Transverse colon (tissue), 4 donors: ENCODE results near the gene GALNT10. TPM values are rescaled to one million over a fixed set of nuclear protein-coding genes. Genes with fewer than 3 reads are reported as not detected.

Source experiments
- DNase-seq: peaks from one replicate; pipeline ENCODE4 v3.0.0-alpha.2; 2019
- H3K27ac ChIP-seq, 4 donors: fragments of 200-600 bp; sonication (generic); 2 replicates each; pipeline ENCODE4 v1.5.1; 2016 to 2018; ENCODE audit warnings: inconsistent platforms in 4 of 4
- H3K27me3 ChIP-seq: fragments of 200-600 bp; sonication (generic); 2 replicates; pipeline ENCODE4 v1.5.1; 2017; ENCODE audit warnings: inconsistent platforms
- H3K36me3 ChIP-seq, 4 donors: fragments of 200-600 bp; sonication (generic); 2 replicates each; pipeline ENCODE4 v1.5.1; 2017 to 2019; ENCODE audit warnings: inconsistent platforms in 4 of 4
- H3K4me1 ChIP-seq, 4 donors: fragments of 200-600 bp; sonication (generic); 2 replicates each; pipeline ENCODE4 v1.5.1; 2017 to 2020; ENCODE audit warnings: inconsistent platforms in 4 of 4
- H3K4me3 ChIP-seq, 4 donors: fragments of 200-600 bp; sonication (generic); 1 replicate in 1 of 4; 2 replicates in 3 of 4; pipeline versions ENCODE4 v1.5.1 to v1.6.1; 2017 to 2019; ENCODE audit warnings: inconsistent platforms in 4 of 4
- H3K9me3 ChIP-seq, 2 donors: fragments of 200-600 bp; sonication (generic); 2 replicates each; pipeline ENCODE4 v1.5.1; 2017 to 2019; ENCODE audit warnings: inconsistent platforms in 2 of 2
- EP300 ChIP-seq: sonication (generic); formaldehyde crosslinking; IDR thresholded peaks from one replicate; pipeline ENCODE4 v1.6.1; 2017; ENCODE audit warnings: antibody characterized with exemption, low read depth
- POLR2A ChIP-seq: fragments of 450-650 bp; IDR thresholded peaks from one replicate; pipeline ENCODE4 v1.6.1; 2016; ENCODE audit warnings: antibody characterized with exemption, mild to moderate bottlenecking, moderate library complexity
- POLR2AphosphoS5 ChIP-seq, 3 donors: sonication (generic); formaldehyde crosslinking; IDR thresholded peaks; one replicate each; pipeline ENCODE4 v1.6.1; 2016; ENCODE audit warnings: antibody characterized with exemption in 3 of 3
- WGBS, 2 donors: methylation state at CpG; one replicate each; pipeline ENCODE4 v1.1.5; 2018; ENCODE audit warnings: low coverage in 1 of 2; 5-methylcytosine and 5-hydroxymethylcytosine counted together
- in situ Hi-C, 4 donors: fragments of 200-750 bp; cut with MboI; loops; one replicate each; pipeline versions ENCODE4 v1.15.0 to v1.15.1; 2017; ENCODE audit warnings: low sequenced_read_pairs in 3 of 4, low pct_ligation_motif_present in 1 of 4, low pct_unique_long_range_greater_than_20kb in 1 of 4
- intact Hi-C: fragments of 100-400 bp; cut with DNase I; formaldehyde crosslinking; loops from one replicate; pipeline ENCODE4 v1.15.1; 2023; ENCODE audit warnings: low total_unique reads
- total RNA-seq, 4 donors: library from RNA; depleted of rRNA; stranded (reverse); fragments of >200 nt; gene quantifications; one replicate each; pipeline ENCODE4 v1.1.0, GENCODE V29; 2016
- TF ChIP-seq, protein P1 (sequence below), 5 experiments: fragments of 200-600 bp in 3 of 5; fragments of 450-650 bp in 2 of 5; sonication (generic) in 3 of 5; IDR thresholded peaks; 1 replicate in 2 of 5; 2 replicates in 3 of 5; pipeline ENCODE4 v1.5.1; 2016 to 2017; ENCODE audit warnings: antibody characterized with exemption in 5 of 5, inconsistent platforms in 3 of 5, mild to moderate bottlenecking in 2 of 5, moderate library complexity in 1 of 5

Gene GALNT10
- total RNA-seq, 4 donors from 2014 or later = 18.7 to 142 (median 39.3) TPM

DNA sequence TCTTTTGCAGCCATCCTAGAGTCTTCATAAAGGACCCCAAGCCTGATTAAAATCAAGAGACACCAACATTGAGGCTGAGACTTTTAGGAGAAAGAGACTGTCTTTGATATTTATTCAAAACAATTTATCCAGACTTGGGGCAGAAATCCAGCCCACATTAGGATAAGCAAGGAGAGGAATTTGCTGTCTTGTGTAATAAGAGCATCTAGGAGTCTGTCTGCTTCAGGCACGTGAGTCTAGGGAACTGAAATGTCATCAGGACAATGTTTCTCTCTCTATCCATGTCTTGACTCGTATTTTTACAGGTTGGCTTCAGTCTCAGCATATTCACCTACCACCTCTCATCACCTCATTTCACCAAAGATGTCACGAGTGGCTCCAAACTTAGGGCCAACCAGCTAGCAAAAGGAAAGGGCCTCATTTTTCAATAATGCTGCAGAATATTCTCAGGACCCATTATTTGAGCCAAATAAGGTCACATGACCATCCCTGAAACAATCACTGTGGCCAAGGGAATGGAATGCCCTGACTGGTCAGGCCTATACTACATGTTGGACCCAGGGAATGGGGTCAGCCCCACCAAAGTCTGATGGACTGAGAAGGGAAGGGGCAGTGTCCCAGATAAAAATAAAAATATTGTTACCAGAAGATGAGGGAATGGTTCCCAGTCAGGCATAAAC, 184.9 kb downstream of the GALNT10 start:
- 85 to 97% methylated on average over 3 of the region's 3 CpGs for WGBS, 2 donors
- no peaks in the 10 kb centered on the region for H3K36me3 ChIP-seq
- in situ Hi-C loops = no loop called here
- intact Hi-C loops = no loop called here
- no peak for DNase-seq
- H3K4me1 ChIP-seq = peaks cover 0 to 8% (median 0%) of the 10 kb centered on the region in 4 donors
- no peak overlapping the region for H3K27ac ChIP-seq
- TF ChIP-seq, protein P1, sequence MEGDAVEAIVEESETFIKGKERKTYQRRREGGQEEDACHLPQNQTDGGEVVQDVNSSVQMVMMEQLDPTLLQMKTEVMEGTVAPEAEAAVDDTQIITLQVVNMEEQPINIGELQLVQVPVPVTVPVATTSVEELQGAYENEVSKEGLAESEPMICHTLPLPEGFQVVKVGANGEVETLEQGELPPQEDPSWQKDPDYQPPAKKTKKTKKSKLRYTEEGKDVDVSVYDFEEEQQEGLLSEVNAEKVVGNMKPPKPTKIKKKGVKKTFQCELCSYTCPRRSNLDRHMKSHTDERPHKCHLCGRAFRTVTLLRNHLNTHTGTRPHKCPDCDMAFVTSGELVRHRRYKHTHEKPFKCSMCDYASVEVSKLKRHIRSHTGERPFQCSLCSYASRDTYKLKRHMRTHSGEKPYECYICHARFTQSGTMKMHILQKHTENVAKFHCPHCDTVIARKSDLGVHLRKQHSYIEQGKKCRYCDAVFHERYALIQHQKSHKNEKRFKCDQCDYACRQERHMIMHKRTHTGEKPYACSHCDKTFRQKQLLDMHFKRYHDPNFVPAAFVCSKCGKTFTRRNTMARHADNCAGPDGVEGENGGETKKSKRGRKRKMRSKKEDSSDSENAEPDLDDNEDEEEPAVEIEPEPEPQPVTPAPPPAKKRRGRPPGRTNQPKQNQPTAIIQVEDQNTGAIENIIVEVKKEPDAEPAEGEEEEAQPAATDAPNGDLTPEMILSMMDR (IDR thresholded peaks at IDR 0.05) = no peak
- no peak for TF ChIP-seq POLR2AphosphoS5 (IDR thresholded peaks at IDR 0.05)
- no peak for TF ChIP-seq POLR2A
- no peak for TF ChIP-seq EP300
- H3K27me3 ChIP-seq = no peaks in the 10 kb centered on the region
- no peak overlapping the region for H3K4me3 ChIP-seq
- H3K9me3 ChIP-seq = no peaks in the 10 kb centered on the region

GRCh38 chr5:154376481-154376880, 185.9 kb downstream of the GALNT10 start:
- 88% methylated on average over 4 of the region's 4 CpGs; no CpG with 5 or more reads in 1 of the 2 donors for WGBS, 2 donors
- in situ Hi-C loops = no loop called here
- TF ChIP-seq EP300 (no peak), POLR2A (no peak), POLR2AphosphoS5 (IDR thresholded peaks at IDR 0.05) (no peak)
- TF ChIP-seq, protein P1 (IDR thresholded peaks at IDR 0.05) = no peak
- Histone ChIP-seq H3K27me3 (no peaks in the 10 kb centered on the region), H3K36me3 (peaks cover 0 to 6% (median 2%) of the 10 kb centered on the region in 4 donors), H3K4me3 (no peak overlapping the region), H3K9me3 (no peaks in the 10 kb centered on the region), H3K4me1 (peaks cover 0 to under 1% (median 0%) of the 10 kb centered on the region in 4 donors), H3K27ac (no peak overlapping the region)
- DNase-seq = no peak
- intact Hi-C loops = no loop called here

- intact Hi-C loops (no loop called here), in situ Hi-C loops (no loop called here)
- TF ChIP-seq, protein P1 (IDR thresholded peaks at IDR 0.05) = no peak
- no peak for DNase-seq
- no peak overlapping the region for H3K4me3 ChIP-seq
- H3K36me3 ChIP-seq = peaks cover 0 to 8% (median 2%) of the 10 kb centered on the region in 4 donors
- H3K9me3 ChIP-seq = no peaks in the 10 kb centered on the region
- no peaks in the 10 kb centered on the region for H3K4me1 ChIP-seq
- H3K27me3 ChIP-seq = no peaks in the 10 kb centered on the region
- 87 to 95% methylated on average over 4 of the region's 4 CpGs for WGBS, 2 donors
- no peak overlapping the region for H3K27ac ChIP-seq
Observed at GRCh38 chr5:154377754-154378533, 187.4 kb downstream of the GALNT10 start.

GRCh38 chr5:154380263-154380662, 189.7 kb downstream of the GALNT10 start:
- no peak for DNase-seq
- 71 to 93% methylated on average over 1 to 12 of the region's 12 CpGs for WGBS, 2 donors
- Histone ChIP-seq H3K9me3 (no peaks in the 10 kb centered on the region), H3K36me3 (peaks cover 0 to 8% (median 2%) of the 10 kb centered on the region in 4 donors), H3K4me3 (no peak overlapping the region), H3K4me1 (no peaks in the 10 kb centered on the region), H3K27me3 (no peaks in the 10 kb centered on the region), H3K27ac (no peak overlapping the region)
- no peak for TF ChIP-seq POLR2A
- TF ChIP-seq, protein P1 (IDR thresholded peaks at IDR 0.05) = no peak
- no peak for TF ChIP-seq POLR2AphosphoS5 (IDR thresholded peaks at IDR 0.05)
- TF ChIP-seq EP300 = no peak
- in situ Hi-C loops (no loop called here), intact Hi-C loops (no loop called here)
